Epidermal melanocyte (primary cell): ENCODE data around the gene ANTXR1.
"Not testable (repeated sequence)": the region's sequence is repeated elsewhere in the genome, so short reads cannot be mapped to it uniquely, and the experiment has no call there.

Source experiments
- DNase-seq: peaks from one replicate; pipeline ENCODE4 v3.0.0; 2011; ENCODE audit warnings: low spot score; ENCODE audit not compliant: insufficient read length

ANTXR1 gene

GRCh38 chr2:69226903-69227302, 213.9 kb downstream of the ANTXR1 start:
- no peak for DNase-seq

- DNase-seq = no peak
These were observed 214.7 kb downstream of the ANTXR1 start for GRCh38 chr2:69227716-69228115.

- DNase-seq = not testable (repeated sequence)
These were observed 218.0 kb downstream of the ANTXR1 start for GRCh38 chr2:69230946-69231345.

- no peak for DNase-seq
These were observed 218.8 kb downstream of the ANTXR1 start for GRCh38 chr2:69231612-69232277.

- DNase-seq = not testable (repeated sequence)
These were observed 222.9 kb downstream of the ANTXR1 start for GRCh38 chr2:69235835-69236234.

- no peak for DNase-seq
These were observed 224.2 kb downstream of the ANTXR1 start for GRCh38 chr2:69237070-69237670.

- DNase-seq = no peak
These were observed 225.6 kb downstream of the ANTXR1 start for GRCh38 chr2:69238449-69239031.

GRCh38 chr2:69241093-69241492, 228.1 kb downstream of the ANTXR1 start:
- DNase-seq = no peak

GRCh38 chr2:69241664-69242514, 228.9 kb downstream of the ANTXR1 start:
- no peak for DNase-seq

- no peak for DNase-seq
These were observed 229.7 kb downstream of the ANTXR1 start for GRCh38 chr2:69242651-69243051.

- DNase-seq = no peak
These were observed 230.7 kb downstream of the ANTXR1 start for GRCh38 chr2:69243652-69244051.

GRCh38 chr2:69244882-69245281, 231.9 kb downstream of the ANTXR1 start:
- DNase-seq = no peak

- DNase-seq = no peak
These were observed 234.6 kb downstream of the ANTXR1 start for GRCh38 chr2:69247583-69247982.

- no peak for DNase-seq
These were observed 235.3 kb downstream of the ANTXR1 start for GRCh38 chr2:69248232-69248631.

- DNase-seq = no peak
These were observed 238.0 kb downstream of the ANTXR1 start for GRCh38 chr2:69250981-69251380.

- DNase-seq = no peak
These were observed 239.0 kb downstream of the ANTXR1 start for GRCh38 chr2:69251943-69252342.

- no peak for DNase-seq
These were observed 240.1 kb downstream of the ANTXR1 start for GRCh38 chr2:69253112-69253511.

GRCh38 chr2:69253611-69254301, 240.8 kb downstream of the ANTXR1 start:
- DNase-seq = peak; percentile 73

GRCh38 chr2:69255760-69256159, 242.8 kb downstream of the ANTXR1 start:
- DNase-seq = no peak

- DNase-seq = not testable (repeated sequence)
These were observed 247.1 kb downstream of the ANTXR1 start for GRCh38 chr2:69259994-69260591.

GRCh38 chr2:69260666-69261065, 247.7 kb downstream of the ANTXR1 start:
- DNase-seq = no peak
